Tongue (tissue), 2 donors: ENCODE measurements around the gene MAPK8IP1. TPM values are rescaled to one million over a fixed set of nuclear protein-coding genes. Genes with fewer than 3 reads are reported as not detected.

ENCODE experiments used
- DNase-seq: peaks from one replicate; pipeline ENCODE4 v3.0.0-alpha.2; 2015
- total RNA-seq: library from RNA; depleted of rRNA; stranded (reverse); fragments of >200 nt; gene quantifications from one replicate; pipeline ENCODE4 v1.2.3, GENCODE V29; 2014

MAPK8IP1 gene
- total RNA-seq, 1 donor from 2014 or later = 12.7 TPM

- peak; percentile 83 for DNase-seq
These were observed 60.0 kb downstream of the MAPK8IP1 start for GRCh38 chr11:45945397-45945999.

DNA sequence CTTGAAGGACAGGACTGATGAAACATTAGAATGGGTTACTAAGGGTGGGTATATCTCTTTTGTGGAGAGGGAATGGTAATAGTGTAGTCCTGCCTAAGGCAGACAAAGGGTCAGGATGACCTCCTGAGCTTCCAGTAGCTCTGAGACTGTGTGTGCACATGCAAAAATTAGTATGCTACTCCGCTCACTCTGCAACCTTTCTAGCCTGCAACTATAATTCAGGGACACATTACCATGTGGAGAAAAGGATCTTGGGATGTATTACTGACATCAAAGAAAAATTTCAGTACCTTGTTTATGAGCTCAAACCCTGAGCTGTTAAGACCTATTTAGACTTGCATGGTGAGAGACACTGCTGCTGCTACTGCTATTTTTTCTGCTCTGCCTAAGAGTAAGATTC is 62.4 kb downstream of the MAPK8IP1 start:
- no peak for DNase-seq

DNA sequence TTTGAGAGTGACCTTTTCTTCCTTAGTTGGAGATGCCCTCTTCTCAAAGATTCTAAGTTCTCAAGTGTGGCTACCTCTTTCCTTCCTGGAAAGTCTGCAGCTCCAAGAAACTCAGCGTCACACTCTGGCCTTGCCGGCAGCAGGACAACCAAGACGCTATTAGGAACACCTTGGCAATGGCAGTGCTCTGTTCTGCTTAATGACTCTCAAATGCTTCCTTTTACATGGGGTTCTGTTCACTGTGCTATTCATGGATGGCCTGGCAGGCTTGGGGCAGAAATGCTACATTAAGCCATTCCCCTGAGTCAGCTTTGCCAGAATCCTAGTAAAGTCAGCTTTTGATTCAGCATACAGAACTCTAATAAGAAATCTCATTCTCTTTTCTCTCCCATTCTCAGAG is 62.9 kb downstream of the MAPK8IP1 start:
- no peak for DNase-seq

- no peak for DNase-seq
These were observed 64.5 kb downstream of the MAPK8IP1 start for GRCh38 chr11:45949992-45950407.

Other genes with a start within 250 kb of the MAPK8IP1 start
- gene CHST1, start 220.0 kb upstream of the MAPK8IP1 start, total RNA-seq = 5.6 TPM
- 6.3 TPM for gene SLC35C1, start 80.5 kb upstream of the MAPK8IP1 start, total RNA-seq
- gene CRY2, start 38.2 kb upstream of the MAPK8IP1 start, total RNA-seq = 72.0 TPM
- not detected for gene FREY1, start 21.6 kb downstream of the MAPK8IP1 start, total RNA-seq
- 8.0 TPM for gene PEX16, start 32.2 kb downstream of the MAPK8IP1 start, total RNA-seq
- 2.7 TPM for gene LARGE2, start 37.0 kb downstream of the MAPK8IP1 start, total RNA-seq
- 30.2 TPM for gene PHF21A, start 235.8 kb downstream of the MAPK8IP1 start, total RNA-seq